H9 (cell line): ENCODE measurements around the gene CCDC57. TPM values are rescaled to one million over a fixed set of nuclear protein-coding genes. Genes with fewer than 3 reads are reported as not detected.

Source experiments
- DNase-seq: peaks from one replicate; pipeline ENCODE4 v3.0.0-alpha.2; 2017
- H2AFZ ChIP-seq: one replicate; pipeline ENCODE4 v1.6.1; 2013; ENCODE audit warnings: mild to moderate bottlenecking, low read length, control low read depth, moderate library complexity
- H2AK5ac ChIP-seq: 2 replicates; pipeline ENCODE4 v1.6.1; 2013; ENCODE audit warnings: low read length, control low read depth, mixed read lengths; ENCODE audit not compliant: insufficient read length
- H2BK120ac ChIP-seq: one replicate; pipeline ENCODE4 v1.6.1; 2013; ENCODE audit warnings: low read depth, mild to moderate bottlenecking, low read length, control low read depth, inconsistent platforms; ENCODE audit not compliant: poor library complexity, severe bottlenecking
- H2BK12ac ChIP-seq: 2 replicates; pipeline ENCODE4 v1.6.1; 2013; ENCODE audit warnings: low read length, control low read depth, mixed read lengths, low read depth; ENCODE audit not compliant: insufficient read length
- H2BK15ac ChIP-seq: 2 replicates; pipeline ENCODE4 v1.6.1; 2013; ENCODE audit warnings: low read depth, low read length, control low read depth
- H2BK20ac ChIP-seq: one replicate; pipeline ENCODE4 v1.6.1; 2013; ENCODE audit warnings: low read depth, mild to moderate bottlenecking, low read length, control low read depth, inconsistent platforms; ENCODE audit not compliant: poor library complexity, severe bottlenecking
- H2BK5ac ChIP-seq: 2 replicates; pipeline ENCODE4 v1.6.1; 2013; ENCODE audit warnings: low read length, control low read depth, mixed read lengths; ENCODE audit not compliant: insufficient read length
- H3K14ac ChIP-seq: 2 replicates; pipeline ENCODE4 v1.6.1; 2013; ENCODE audit warnings: low read length, control low read depth; ENCODE audit not compliant: insufficient read depth
- H3K18ac ChIP-seq: 2 replicates; pipeline ENCODE4 v1.6.1; 2013; ENCODE audit warnings: low read depth, mild to moderate bottlenecking, mixed read lengths, low read length, control low read depth; ENCODE audit not compliant: insufficient read length
- H3K23ac ChIP-seq: 2 replicates; pipeline ENCODE4 v1.6.1; 2013; ENCODE audit warnings: low read length, control low read depth, mixed read lengths, low read depth; ENCODE audit not compliant: insufficient read length
- H3K23me2 ChIP-seq: 2 replicates; pipeline ENCODE4 v1.6.1; 2013; ENCODE audit warnings: low read depth, mild to moderate bottlenecking, mixed read lengths, low read length, control low read depth; ENCODE audit not compliant: insufficient read length, poor library complexity, severe bottlenecking
- H3K27ac ChIP-seq: 2 replicates; pipeline ENCODE4 v1.5.1; 2013; ENCODE audit warnings: low read length, control low read depth, mixed read lengths, low read depth; ENCODE audit not compliant: insufficient read length
- H3K27me3 ChIP-seq: 2 replicates; pipeline ENCODE4 v1.6.1; 2013; ENCODE audit warnings: low read length, control low read depth, inconsistent platforms; ENCODE audit not compliant: insufficient read depth
- H3K4ac ChIP-seq: 2 replicates; pipeline ENCODE4 v1.6.1; 2013; ENCODE audit warnings: low read depth, mild to moderate bottlenecking, control low read depth, inconsistent platforms, low read length, moderate library complexity
- H3K4me1 ChIP-seq: 2 replicates; pipeline ENCODE4 v1.6.1; 2013; ENCODE audit warnings: low read length, control low read depth, inconsistent platforms; ENCODE audit not compliant: insufficient read depth
- H3K4me2 ChIP-seq: 2 replicates; pipeline ENCODE4 v1.6.1; 2013; ENCODE audit warnings: low read length, control low read depth, mixed read lengths; ENCODE audit not compliant: insufficient read length, insufficient read depth
- H3K56ac ChIP-seq: 2 replicates; pipeline ENCODE4 v1.6.1; 2013; ENCODE audit warnings: low read depth, mild to moderate bottlenecking, mixed read lengths, low read length, control low read depth; ENCODE audit not compliant: insufficient read length
- H3K79me1 ChIP-seq: 2 replicates; pipeline ENCODE4 v1.6.1; 2013; ENCODE audit warnings: low read depth, mild to moderate bottlenecking, moderate library complexity, low read length, control low read depth, inconsistent platforms; ENCODE audit not compliant: insufficient read depth, poor library complexity, severe bottlenecking
- H3K79me2 ChIP-seq: 2 replicates; pipeline ENCODE4 v1.6.1; 2013; ENCODE audit warnings: low read length, control low read depth, inconsistent platforms; ENCODE audit not compliant: insufficient read depth
- H3K9ac ChIP-seq: 2 replicates; pipeline ENCODE4 v1.6.1; 2013; ENCODE audit warnings: low read length, control low read depth, mixed read lengths; ENCODE audit not compliant: insufficient read length; ENCODE audit errors: extremely low read depth
- H3K9me3 ChIP-seq: one replicate; pipeline ENCODE4 v1.6.1; 2013; ENCODE audit warnings: low read depth, low read length, inconsistent platforms; ENCODE audit not compliant: control insufficient read depth
- H3T11ph ChIP-seq: one replicate; pipeline ENCODE4 v1.6.1; 2013; ENCODE audit warnings: mild to moderate bottlenecking, low read length, control low read depth, inconsistent platforms
- H4K20me1 ChIP-seq: one replicate; pipeline ENCODE4 v1.6.1; 2013; ENCODE audit not compliant: control insufficient read depth, insufficient read length, insufficient read depth
- H4K5ac ChIP-seq: 2 replicates; pipeline ENCODE4 v1.6.1; 2013; ENCODE audit warnings: low read depth, mild to moderate bottlenecking, mixed read lengths, low read length, control low read depth; ENCODE audit not compliant: insufficient read length
- H4K8ac ChIP-seq: replicated peaks from 2 replicates; pipeline ENCODE4 v1.6.1; 2013; ENCODE audit warnings: low read length, control low read depth, mixed read lengths, low read depth; ENCODE audit not compliant: insufficient read length
- H4K91ac ChIP-seq: 2 replicates; pipeline ENCODE4 v1.6.1; 2013; ENCODE audit warnings: low read depth, mild to moderate bottlenecking, moderate library complexity, mixed read lengths, low read length, control low read depth; ENCODE audit not compliant: insufficient read length
- H3K27ac Mint-ChIP-seq, 3 experiments: 2 replicates in 2 of 3; 3 replicates in 1 of 3; pipeline ENCODE4 v1.8.0; 2020 to 2021; ENCODE audit warnings: mixed read lengths in 3 of 3, mild to moderate bottlenecking in 1 of 3, moderate library complexity in 1 of 3
- H3K27me3 Mint-ChIP-seq: 2 replicates; pipeline ENCODE4 v1.8.0; 2021; ENCODE audit warnings: low read depth, mild to moderate bottlenecking, moderate library complexity, mixed read lengths
- H3K36me3 Mint-ChIP-seq, 3 experiments: 2 replicates in 2 of 3; 3 replicates in 1 of 3; pipeline ENCODE4 v1.8.0; 2020 to 2021; ENCODE audit warnings: low read depth in 3 of 3, mixed read lengths in 3 of 3; ENCODE audit not compliant: insufficient read depth in 1 of 3
- H3K4me1 Mint-ChIP-seq, 2 experiments: 2 replicates each; pipeline ENCODE4 v1.8.0; 2020; ENCODE audit warnings: mixed read lengths in 2 of 2
- H3K4me3 Mint-ChIP-seq, 2 experiments: 2 replicates in 1 of 2; 3 replicates in 1 of 2; pipeline ENCODE4 v1.8.0; 2020 to 2021; ENCODE audit warnings: mild to moderate bottlenecking in 2 of 2, mixed read lengths in 2 of 2, moderate library complexity in 1 of 2
- H3K9me3 Mint-ChIP-seq, 2 experiments: 2 replicates in 1 of 2; 3 replicates in 1 of 2; pipeline ENCODE4 v1.8.0; 2020; ENCODE audit warnings: mild to moderate bottlenecking in 2 of 2, mixed read lengths in 2 of 2, moderate library complexity in 1 of 2
- CTCF ChIP-seq: fragments of 200-600 bp; sonication (generic); conservative IDR thresholded peaks from 3 replicates; pipeline ENCODE4 v1.8.0; 2021; ENCODE audit warnings: antibody characterized with exemption, mild to moderate bottlenecking
- WGBS: extraction: QIAGEN DNeasy Blood & Tissue Kit; methylation state at CpG from one replicate; pipeline ENCODE4 v1.1.7; 2013; ENCODE audit warnings: missing lambda C conversion rate, low lambda C conversion rate, mixed read lengths; ENCODE audit not compliant: insufficient read length; ENCODE audit errors: extremely low coverage; 5-methylcytosine and 5-hydroxymethylcytosine counted together
- total RNA-seq: library from RNA; stranded (reverse); gene quantifications from 2 replicates; pipeline ENCODE4 v1.2.1, GENCODE V29; 2021

CCDC57 gene
- total RNA-seq, 1 experiment from 2014 or later: 11.0 TPM

GRCh38 chr17:82092094-82092586 is 120.5 kb downstream of the CCDC57 start:
- no peak overlapping the region for H3K27ac Mint-ChIP-seq
- no peak for DNase-seq
- H4K20me1 ChIP-seq: no peaks in the 10 kb centered on the region
- no peak overlapping the region for H3K27ac ChIP-seq
- no peaks in the 10 kb centered on the region for H3K4me1 ChIP-seq
- H3K79me1 ChIP-seq: peaks cover 13% of the 10 kb centered on the region
- no peak overlapping the region for H2BK5ac ChIP-seq
- H2AFZ ChIP-seq: no peak overlapping the region
- H3K23me2 ChIP-seq: peaks cover 8% of the 10 kb centered on the region
- no peak overlapping the region for H2AK5ac ChIP-seq
- H3K4me1 Mint-ChIP-seq: peaks cover 1 to 10% of the 10 kb centered on the region in 2 experiments; a peak in 2 of 4 replicates
- no CpG with 5 or more reads among the region's 23 CpGs for WGBS
- no peaks in the 10 kb centered on the region for H3K27me3 ChIP-seq
- TF ChIP-seq CTCF: no peak
- H3K36me3 Mint-ChIP-seq: peaks cover 22 to 72% (median 63%) of the 10 kb centered on the region in 3 experiments; a peak in 6 of 7 replicates
- no peaks in the 10 kb centered on the region for H3K9me3 Mint-ChIP-seq
- no peak overlapping the region for H3K56ac ChIP-seq
- no peak overlapping the region for H3K4me2 ChIP-seq
- H3K4me3 Mint-ChIP-seq: no peak overlapping the region
- peaks cover 17% of the 10 kb centered on the region; the same call in 1 of the 2 replicates for H3K79me2 ChIP-seq
- H2BK15ac ChIP-seq: no peak overlapping the region
- no peak overlapping the region for H3K9ac ChIP-seq
- H2BK12ac ChIP-seq: no peak overlapping the region
- no peak overlapping the region for H4K5ac ChIP-seq
- no peak overlapping the region for H4K91ac ChIP-seq
- H3K27me3 Mint-ChIP-seq: no peaks in the 10 kb centered on the region
- no peak overlapping the region for H2BK120ac ChIP-seq
- no peak overlapping the region for H2BK20ac ChIP-seq
- H3K9me3 ChIP-seq: no peaks in the 10 kb centered on the region
- H4K8ac ChIP-seq: no peak overlapping the region
- H3K18ac ChIP-seq: no peak overlapping the region
- no peak overlapping the region for H3T11ph ChIP-seq
- no peak overlapping the region for H3K14ac ChIP-seq
- no peak overlapping the region for H3K4ac ChIP-seq
- H3K23ac ChIP-seq: no peak overlapping the region
